Measurements from ENCODE around the gene ZFC3H1. TPM values are rescaled to one million over a fixed set of nuclear protein-coding genes. Genes with fewer than 3 reads are reported as not detected.

Gene ZFC3H1
- total RNA-seq, 2 donors from 2014 or later, result 40.5 to 46.0 TPM

DNA sequence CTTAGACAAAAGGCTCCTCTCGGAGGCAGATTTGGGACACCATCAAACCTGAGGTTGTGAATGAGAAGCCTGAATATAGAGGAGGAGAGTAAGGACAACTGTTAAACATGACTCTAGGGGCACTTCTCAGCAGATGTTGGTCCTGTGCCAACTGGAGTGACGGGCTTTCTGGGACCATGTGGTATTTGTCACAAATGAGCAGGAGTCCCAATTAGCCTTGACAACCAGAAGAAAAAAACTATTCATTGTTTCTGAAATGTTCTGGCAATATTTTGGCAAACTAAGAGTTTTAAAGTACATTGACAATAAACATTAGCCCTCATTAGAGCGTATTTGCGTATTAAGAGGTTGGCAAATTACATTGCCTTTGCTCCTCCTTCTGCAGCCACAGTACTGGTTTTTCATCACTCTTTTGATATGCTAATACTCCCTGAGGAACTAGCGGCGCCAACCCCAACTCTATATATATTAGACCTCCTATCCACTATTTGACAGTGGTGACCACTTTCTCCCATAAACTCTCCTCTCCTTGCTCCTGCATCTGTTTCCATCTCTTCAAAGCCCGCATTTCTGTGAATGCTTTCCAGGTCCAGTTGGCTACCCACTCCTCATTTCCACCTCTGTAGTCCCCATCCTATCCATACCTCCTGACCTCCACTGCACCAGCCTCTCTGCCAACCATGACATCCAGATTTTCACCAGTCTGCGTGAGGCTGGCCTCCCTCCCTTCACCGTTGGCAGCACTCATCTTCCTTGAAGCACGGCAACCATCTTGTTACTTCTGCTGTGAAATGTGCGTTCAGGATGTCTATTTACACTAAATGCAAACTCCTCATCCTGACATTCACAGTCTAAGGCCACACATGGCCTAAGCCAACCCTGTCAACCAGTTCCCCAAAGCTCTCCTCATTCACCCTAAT is 100.7 kb downstream of the ZFC3H1 start:
- no peak overlapping the region for H3K4me3 ChIP-seq (ENCODE audit: low read length)
- 83 to 89% methylated on average over 5 to 11 of the region's 11 CpGs for WGBS, 2 experiments (ENCODE audit: insufficient coverage in 1 of 2, insufficient read length in 1 of 2)
- DNase-seq, result no peak
- H3K9me3 ChIP-seq (ENCODE audit: control insufficient read depth, low read length), result no peaks in the 10 kb centered on the region
- H3K4me1 Mint-ChIP-seq, result peaks cover 16% of the 10 kb centered on the region
- no peaks in the 10 kb centered on the region for H3K27me3 Mint-ChIP-seq (ENCODE audit: insufficient read depth)
- no peaks in the 10 kb centered on the region for H3K4me1 ChIP-seq (ENCODE audit: control insufficient read depth, insufficient read depth, low read length)
- no peak overlapping the region for H3K9ac ChIP-seq (ENCODE audit: extremely low read depth, low read length, poor library complexity, severe bottlenecking)
- H3K27ac ChIP-seq (ENCODE audit: low read depth, low read length), result no peak overlapping the region
- peaks cover 44% of the 10 kb centered on the region for H3K36me3 Mint-ChIP-seq (ENCODE audit: low read depth)
- H3K27ac Mint-ChIP-seq, result no peak overlapping the region
- no peaks in the 10 kb centered on the region for H3K9me3 Mint-ChIP-seq
- H3K36me3 ChIP-seq (ENCODE audit: control insufficient read depth, insufficient read depth, low read length), result peaks cover 76% of the 10 kb centered on the region
- TF ChIP-seq CTCF (conservative IDR thresholded peaks at IDR 0.05), result no peak
- H3K27me3 ChIP-seq (ENCODE audit: control insufficient read depth, insufficient read depth, low read length, poor library complexity, severe bottlenecking), result no peaks in the 10 kb centered on the region
- H3K4me3 Mint-ChIP-seq, result no peak overlapping the region

Other genes with a start within 250 kb of the ZFC3H1 start
- 10 to 100 TPM; 27.2 to 49.9 TPM for gene LGR5, start 224.1 kb downstream of the ZFC3H1 start, total RNA-seq
- 1 to 10 TPM; 7.2 to 9.3 TPM for gene THAP2, start 453 bp upstream of the ZFC3H1 start, total RNA-seq
- 10 to 100 TPM; 12.7 to 15.9 TPM for gene TMEM19, start 22.2 kb upstream of the ZFC3H1 start, total RNA-seq
- gene RAB21, start 91.0 kb upstream of the ZFC3H1 start, total RNA-seq, result 10 to 100 TPM; 47.6 to 51.2 TPM
- 10 to 100 TPM; 34.2 to 45.6 TPM for gene TBC1D15, start 175.9 kb upstream of the ZFC3H1 start, total RNA-seq

Data from endodermal cell (in vitro differentiated cells).